ENCODE results near the gene GFRA1. TPM values are rescaled to one million over a fixed set of nuclear protein-coding genes. Genes with fewer than 3 reads are reported as not detected.

The GFRA1 gene
- total and polyA plus RNA-seq, 2 of the 8 experiments (the other 6 are each of a cell fraction or from before 2014, with no cell fraction given) = 1.1 to 2.0 TPM

- TF ChIP-seq MAFK (IDR thresholded peaks at IDR 0.05; ENCODE audit: low read depth, low read length) = no peak
- no peak for TF ChIP-seq TAF1 (IDR thresholded peaks at IDR 0.05; ENCODE audit: low read depth, low read length)
- no peak for TF ChIP-seq HDAC6 (IDR thresholded peaks at IDR 0.05; ENCODE audit: low read depth, low read length)
- no peak for TF ChIP-seq RXRA (IDR thresholded peaks at IDR 0.05; ENCODE audit: insufficient read depth, low read depth, low read length)
- TF ChIP-seq CHD7 (IDR thresholded peaks at IDR 0.05; ENCODE audit: insufficient replicate concordance, low read length) = no peak
- TF ChIP-seq SP2 (IDR thresholded peaks at IDR 0.05; ENCODE audit: low read length) = no peak
- TF ChIP-seq, protein P1, sequence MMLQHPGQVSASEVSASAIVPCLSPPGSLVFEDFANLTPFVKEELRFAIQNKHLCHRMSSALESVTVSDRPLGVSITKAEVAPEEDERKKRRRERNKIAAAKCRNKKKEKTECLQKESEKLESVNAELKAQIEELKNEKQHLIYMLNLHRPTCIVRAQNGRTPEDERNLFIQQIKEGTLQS (IDR thresholded peaks at IDR 0.05; ENCODE audit: insufficient read depth, low read depth, low read length) = no peak
- peak; percentile 65 for TF ChIP-seq EZH2 (IDR thresholded peaks at IDR 0.05; ENCODE audit: low read depth, low read length, severe bottlenecking)
- no peak for TF ChIP-seq SIRT6 (IDR thresholded peaks at IDR 0.05; ENCODE audit: low read length)
Measured at GRCh38 chr10:116274064-116274904, 1.3 kb upstream of the GFRA1 start (continued).
